OCI-LY7 (cell line): ENCODE results near the gene TMED1. TPM values are rescaled to one million over a fixed set of nuclear protein-coding genes. Genes with fewer than 3 reads are reported as not detected.
A peak's percentile ranks its signal among the peaks of the same experiment; 100 is the strongest.
"Not testable (repeated sequence)": the region's sequence is repeated elsewhere in the genome, so short reads cannot be mapped to it uniquely, and the experiment has no call there.

Source experiments
- BruUV-seq: library from RNA; stranded (reverse); fragments of 400-500 nt; replicated peaks from 2 replicates; lab custom pipeline; 2021; lab: Mats Ljungman, UMichigan
- CTCF ChIA-PET: fragments of 300-600 bp; sonication (Branson Sonifier 250); formaldehyde crosslinking; loops from one replicate; lab custom pipeline; 2022; ENCODE audit warnings: antibody characterized with exemption; ENCODE audit not compliant: unreplicated experiment; lab: Charles Lee
- POLR2A ChIA-PET: fragments of 300-600 bp; sonication (Branson Sonifier 250); formaldehyde crosslinking; loops from one replicate; lab custom pipeline; 2022; ENCODE audit warnings: antibody characterized with exemption; lab: Charles Lee
- DNase-seq: peaks from one replicate; pipeline ENCODE4 v3.0.0-alpha.2; 2015; ENCODE audit warnings: low spot score
- H2AFZ ChIP-seq: fragments of 200-600 bp; sonication (generic), shearing (Covaris generic); 2 replicates; pipeline ENCODE4 v1.6.1; 2014; ENCODE audit warnings: mild to moderate bottlenecking, antibody characterized with exemption, low read length, moderate library complexity
- H3K27ac ChIP-seq: fragments of 200-600 bp; sonication (generic); 2 replicates; pipeline ENCODE4 v1.5.1; 2014; ENCODE audit warnings: mixed run types, low read depth, mild to moderate bottlenecking, moderate library complexity, low read length, inconsistent platforms; ENCODE audit not compliant: poor library complexity, severe bottlenecking
- H3K36me3 ChIP-seq: fragments of 200-600 bp; sonication (generic); 2 replicates; pipeline ENCODE4 v1.6.1; 2014; ENCODE audit warnings: mild to moderate bottlenecking, antibody characterized with exemption, low read length, moderate library complexity, mixed read lengths; ENCODE audit not compliant: insufficient read depth
- H3K4me1 ChIP-seq: fragments of 200-600 bp; sonication (generic); 2 replicates; pipeline ENCODE4 v1.5.1; 2014; ENCODE audit warnings: mild to moderate bottlenecking, low read length; ENCODE audit not compliant: insufficient read depth, poor library complexity, severe bottlenecking
- H3K4me2 ChIP-seq: fragments of 200-600 bp; sonication (generic); 2 replicates; pipeline ENCODE4 v1.6.1; 2014; ENCODE audit warnings: mild to moderate bottlenecking, low read length
- H3K4me3 ChIP-seq: fragments of 200-600 bp; sonication (generic); 2 replicates; pipeline ENCODE4 v1.5.1; 2014; ENCODE audit warnings: mild to moderate bottlenecking, low read depth, low read length; ENCODE audit not compliant: poor library complexity, severe bottlenecking
- H3K79me2 ChIP-seq: fragments of 200-600 bp; sonication (generic); 2 replicates; pipeline ENCODE4 v1.6.1; 2016; ENCODE audit warnings: low read depth, mild to moderate bottlenecking, low read length, moderate library complexity, mixed read lengths; ENCODE audit not compliant: insufficient read depth
- H3K9me2 ChIP-seq: fragments of 200-600 bp; sonication (generic); 2 replicates; pipeline ENCODE4 v1.6.1; 2016; ENCODE audit warnings: mild to moderate bottlenecking, low read length, mixed read lengths; ENCODE audit not compliant: insufficient read depth
- H3K9me3 ChIP-seq: fragments of 200-600 bp; sonication (generic); 2 replicates; pipeline ENCODE4 v1.6.1; 2014; ENCODE audit warnings: mild to moderate bottlenecking, mixed run types, low read length, mixed read lengths
- H4K20me1 ChIP-seq: fragments of 200-600 bp; sonication (generic); 2 replicates; pipeline ENCODE4 v1.6.1; 2014; ENCODE audit warnings: mild to moderate bottlenecking, antibody characterized with exemption, low read length, moderate library complexity, mixed read lengths; ENCODE audit not compliant: insufficient read depth
- EZH2phosphoT487 ChIP-seq: fragments of 200-600 bp; sonication (generic); IDR thresholded peaks from 2 replicates; pipeline ENCODE4 v1.6.1; 2018; ENCODE audit warnings: low read depth, borderline replicate concordance, mild to moderate bottlenecking, mixed run types, antibody characterized with exemption, low read length, moderate library complexity, mixed read lengths
- intact Hi-C: fragments of 100-400 bp; cut with micrococcal nuclease; formaldehyde crosslinking; loops from one replicate; pipeline ENCODE4 v1.10.0; 2022; ENCODE audit not compliant: unreplicated experiment
- total RNA-seq, 2 experiments: library from RNA; depleted of rRNA in 1 of 2; stranded (reverse); fragments of >200 nt in 1 of 2; shearing (Covaris generic) in 1 of 2; gene quantifications; 2 replicates each; pipeline ENCODE4 v1.2.3, GENCODE V29; 2014 to 2022
- TF ChIP-seq, protein P1 (sequence below): fragments of 200-600 bp; sonication (generic); conservative IDR thresholded peaks from 2 replicates; pipeline ENCODE4 v1.5.1; 2014; ENCODE audit warnings: mild to moderate bottlenecking, antibody characterized with exemption, low read length, moderate library complexity, mixed read lengths

TMED1 gene
- total RNA-seq, 2 experiments from 2014 or later, result 13.2 to 22.5 TPM

DNA sequence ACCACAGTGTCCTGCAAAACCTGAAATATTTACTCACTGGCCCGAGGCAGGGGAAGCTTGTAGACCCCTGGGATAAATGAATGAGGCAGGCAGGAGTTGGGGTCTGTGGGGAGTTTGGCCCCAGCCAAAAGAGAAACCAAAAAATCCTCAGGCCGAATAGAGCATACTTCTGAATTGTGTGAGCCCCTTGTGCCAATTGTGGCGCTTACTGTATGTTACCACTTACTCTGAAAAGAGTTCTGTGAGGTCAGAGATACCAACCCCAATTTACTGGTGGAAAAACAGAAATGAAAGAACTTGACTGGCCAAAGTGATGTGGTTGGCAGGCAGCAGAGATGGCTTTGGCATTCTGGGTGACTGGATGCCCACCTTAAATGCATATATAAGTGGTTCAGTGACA lies 42.2 kb upstream of the TMED1 start:
- intact Hi-C loops, result loop anchor here (10.0 kb wide), 1 partner anchor 313 kb away; the partner anchor contains the start of genes CDKN2D and KRI1

DNA sequence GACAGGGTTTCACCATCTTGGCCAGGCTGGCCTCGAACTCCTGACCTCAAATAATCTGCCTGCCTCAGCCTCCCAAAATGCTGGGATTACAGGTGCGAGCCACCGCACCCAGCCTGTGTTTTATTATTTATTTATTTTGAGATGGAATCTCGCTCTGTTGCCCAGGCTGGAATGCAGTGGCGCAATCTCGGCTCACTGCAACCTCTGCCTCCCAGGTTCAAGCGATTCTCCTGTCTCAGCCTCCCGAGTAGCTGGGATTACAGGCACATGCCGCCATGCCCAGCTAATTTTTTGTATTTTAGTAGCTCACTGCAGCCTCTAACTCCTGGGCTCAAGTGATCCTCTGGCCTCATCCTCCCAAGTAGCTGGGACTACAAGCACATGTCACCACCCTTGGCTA lies 41.6 kb upstream of the TMED1 start:
- H3K4me3 ChIP-seq, result peak overlapping the region; percentile 66
- CTCF ChIA-PET, BruUV-seq, DNase-seq, H3K9me3 ChIP-seq, H2AFZ ChIP-seq, H4K20me1 ChIP-seq, H3K9me2 ChIP-seq: not testable (repeated sequence)
- H3K79me2 ChIP-seq, result peaks cover 100% of the 10 kb centered on the region
- H3K36me3 ChIP-seq, result peaks cover 39% of the 10 kb centered on the region
- peak overlapping the region; percentile 90 for H3K27ac ChIP-seq
- POLR2A ChIA-PET, result interaction anchor here (0.8 to 3.1 kb wide), 4 partner anchors 10 to 94 kb away, joined by 3 to 19 read pairs (median 4); partner anchors contain the start of gene TMED1
- H3K4me1 ChIP-seq, result peaks cover 68% of the 10 kb centered on the region
- intact Hi-C loops, result loop anchor here (10.0 kb wide), 1 partner anchor 313 kb away; the partner anchor contains the start of genes CDKN2D and KRI1
- peak overlapping the region; percentile 86 for H3K4me2 ChIP-seq

More for the DNA sequence above, 42.2 kb upstream of the TMED1 start:
- TSS peak; percentile 82 for BruUV-seq
- Histone ChIP-seq H3K4me2 (peak overlapping the region; percentile 86), H4K20me1 (no peaks in the 10 kb centered on the region), H2AFZ (no peak overlapping the region; the same call in 1 of the 2 replicates), H3K9me3 (no peaks in the 10 kb centered on the region), H3K79me2 (peaks cover 100% of the 10 kb centered on the region), H3K4me3 (peak overlapping the region; percentile 66), H3K9me2 (no peaks in the 10 kb centered on the region), H3K27ac (peak overlapping the region; percentile 90), H3K4me1 (peaks cover 62% of the 10 kb centered on the region), H3K36me3 (peaks cover 45% of the 10 kb centered on the region)
- ChIA-PET POLR2A (interaction anchor here (0.8 to 3.1 kb wide), 3 partner anchors 10 to 93 kb away, joined by 3 to 19 read pairs (median 3); partner anchors contain the start of gene TMED1), CTCF (no interaction called here)
- no peak for TF ChIP-seq EZH2phosphoT487
- TF ChIP-seq, protein P1, sequence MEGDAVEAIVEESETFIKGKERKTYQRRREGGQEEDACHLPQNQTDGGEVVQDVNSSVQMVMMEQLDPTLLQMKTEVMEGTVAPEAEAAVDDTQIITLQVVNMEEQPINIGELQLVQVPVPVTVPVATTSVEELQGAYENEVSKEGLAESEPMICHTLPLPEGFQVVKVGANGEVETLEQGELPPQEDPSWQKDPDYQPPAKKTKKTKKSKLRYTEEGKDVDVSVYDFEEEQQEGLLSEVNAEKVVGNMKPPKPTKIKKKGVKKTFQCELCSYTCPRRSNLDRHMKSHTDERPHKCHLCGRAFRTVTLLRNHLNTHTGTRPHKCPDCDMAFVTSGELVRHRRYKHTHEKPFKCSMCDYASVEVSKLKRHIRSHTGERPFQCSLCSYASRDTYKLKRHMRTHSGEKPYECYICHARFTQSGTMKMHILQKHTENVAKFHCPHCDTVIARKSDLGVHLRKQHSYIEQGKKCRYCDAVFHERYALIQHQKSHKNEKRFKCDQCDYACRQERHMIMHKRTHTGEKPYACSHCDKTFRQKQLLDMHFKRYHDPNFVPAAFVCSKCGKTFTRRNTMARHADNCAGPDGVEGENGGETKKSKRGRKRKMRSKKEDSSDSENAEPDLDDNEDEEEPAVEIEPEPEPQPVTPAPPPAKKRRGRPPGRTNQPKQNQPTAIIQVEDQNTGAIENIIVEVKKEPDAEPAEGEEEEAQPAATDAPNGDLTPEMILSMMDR, result no peak
- peak; percentile 50 for DNase-seq

DNA sequence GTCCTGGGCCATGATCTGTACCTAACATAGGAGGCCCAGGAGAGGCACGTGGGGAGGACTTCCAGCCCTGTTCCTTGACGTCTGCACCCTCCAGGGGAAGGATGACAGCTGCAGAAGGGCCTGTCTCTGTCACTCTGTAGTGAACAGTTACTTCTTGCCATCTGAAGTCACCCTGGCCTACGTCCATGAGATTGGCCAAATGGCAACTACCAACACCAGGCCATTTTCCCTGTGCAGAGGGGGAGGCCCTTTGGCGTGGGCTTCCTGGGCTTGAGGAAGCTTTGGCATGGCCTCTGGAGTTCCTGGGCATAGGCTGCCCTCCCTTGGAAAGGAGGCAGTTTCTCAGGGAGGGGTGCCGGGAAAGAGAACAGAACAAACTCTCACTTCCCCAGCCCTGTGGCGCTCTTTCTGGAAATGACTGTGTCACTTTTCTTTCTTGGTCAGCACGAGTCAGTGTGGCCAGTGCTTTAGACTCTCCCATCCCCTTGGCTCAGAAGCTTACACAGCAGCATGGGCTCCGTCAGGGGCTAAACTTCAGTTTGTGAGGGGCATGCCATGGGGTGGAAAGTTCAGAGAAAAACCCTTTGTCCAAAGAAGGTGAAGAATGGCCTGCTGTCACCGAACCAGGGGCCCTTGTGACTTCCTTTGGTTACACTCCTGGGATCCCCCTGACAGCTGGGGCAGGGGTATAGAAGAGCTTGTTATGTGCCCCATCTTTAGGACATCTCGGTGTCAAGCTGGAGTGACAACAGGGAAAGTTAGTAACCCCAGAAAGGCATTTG lies 40.6 kb upstream of the TMED1 start:
- POLR2A ChIA-PET, result interaction anchor here (1.8 to 3.1 kb wide), 2 partner anchors 11 to 14 kb away, joined by 5 to 19 read pairs; no protein-coding TSS in a partner anchor
- peaks cover 99% of the 10 kb centered on the region for H3K79me2 ChIP-seq
- no peak for DNase-seq

More for the DNA sequence above, 40.6 kb upstream of the TMED1 start:
- Histone ChIP-seq H3K4me1 (peaks cover 68% of the 10 kb centered on the region), H3K27ac (peak overlapping the region; percentile 45), H3K4me3 (no peak overlapping the region), H3K9me3 (no peaks in the 10 kb centered on the region), H3K9me2 (no peaks in the 10 kb centered on the region), H2AFZ (no peak overlapping the region), H3K36me3 (peaks cover 32% of the 10 kb centered on the region), H3K4me2 (peak overlapping the region; percentile 17), H4K20me1 (no peaks in the 10 kb centered on the region)
- intact Hi-C loops, result loop anchor here (10.0 kb wide), 1 partner anchor 312 kb away; the partner anchor contains the start of genes CDKN2D and KRI1
- TF ChIP-seq EZH2phosphoT487, result no peak
- CTCF ChIA-PET, result no interaction called here
- BruUV-seq, result no TSS peak
